ENCODE results near the gene NECAP2. TPM values are rescaled to one million over a fixed set of nuclear protein-coding genes. Genes with fewer than 3 reads are reported as not detected.
A peak's percentile ranks its signal among the peaks of the same experiment; 100 is the strongest.
"Not testable (repeated sequence)": the region's sequence is repeated elsewhere in the genome, so short reads cannot be mapped to it uniquely, and the experiment has no call there.

The NECAP2 gene
- total RNA-seq, 1 donor from 2014 or later, result 179 TPM

- DNase-seq (ENCODE audit: low read depth in 2 of 2), result no peak
These were observed 15.1 kb upstream of the NECAP2 start for GRCh38 chr1:16425125-16426025.

GRCh38 chr1:16430606-16431005 lies 9.9 kb upstream of the NECAP2 start:
- no peak for DNase-seq (ENCODE audit: low read depth in 2 of 2)

- peak in 1 of 2 donors; percentile 15 for DNase-seq (ENCODE audit: low read depth in 2 of 2)
These were observed 7.5 kb upstream of the NECAP2 start for GRCh38 chr1:16433030-16433429.

GRCh38 chr1:16434007-16434406 lies 6.5 kb upstream of the NECAP2 start:
- DNase-seq (ENCODE audit: low read depth in 2 of 2), result no peak

GRCh38 chr1:16434501-16434900 lies 6.0 kb upstream of the NECAP2 start:
- DNase-seq (ENCODE audit: low read depth in 2 of 2), result no peak

- no peak for DNase-seq (ENCODE audit: low read depth in 2 of 2)
These were observed 3.5 kb upstream of the NECAP2 start, which contains the start of gene SPATA21 for GRCh38 chr1:16436946-16437474. TSS of gene SPATA21 (minus strand) at chr1:16437424. CDS start at chr1:16431371, 6,053 bp downstream.

- no peak for DNase-seq (ENCODE audit: low read depth in 2 of 2)
These were observed 2.0 kb upstream of the NECAP2 start for GRCh38 chr1:16438516-16438915.

- no peak for DNase-seq (ENCODE audit: low read depth in 2 of 2)
These were observed 1.6 kb upstream of the NECAP2 start for GRCh38 chr1:16438924-16439323.

- peak in 1 of 2 donors; percentile 9 for DNase-seq (ENCODE audit: low read depth in 2 of 2)
These were observed 424 bp upstream of the NECAP2 start for GRCh38 chr1:16440131-16440469.

- peak; percentile 15 to 51 for DNase-seq (ENCODE audit: low read depth in 2 of 2)
These were observed 750 bp downstream of the NECAP2 start for GRCh38 chr1:16441282-16441665.

- DNase-seq (ENCODE audit: low read depth in 2 of 2), result no peak
These were observed 1.7 kb downstream of the NECAP2 start for GRCh38 chr1:16442265-16442664.

- no peak for DNase-seq (ENCODE audit: low read depth in 2 of 2)
These were observed 2.4 kb downstream of the NECAP2 start for GRCh38 chr1:16442941-16443340.

- peak in 1 of 2 donors; percentile 23 for DNase-seq (ENCODE audit: low read depth in 2 of 2)
These were observed 3.6 kb downstream of the NECAP2 start for GRCh38 chr1:16443975-16444770.

- DNase-seq (ENCODE audit: low read depth in 2 of 2), result no peak
These were observed 4.5 kb downstream of the NECAP2 start for GRCh38 chr1:16445052-16445451.

- DNase-seq (ENCODE audit: low read depth in 2 of 2), result no peak
These were observed 5.6 kb downstream of the NECAP2 start for GRCh38 chr1:16446116-16446515.

GRCh38 chr1:16447641-16448040 lies 7.1 kb downstream of the NECAP2 start:
- no peak for DNase-seq (ENCODE audit: low read depth in 2 of 2)

- DNase-seq (ENCODE audit: low read depth in 2 of 2), result no peak
These were observed 8.5 kb downstream of the NECAP2 start for GRCh38 chr1:16449065-16449464.

- no peak for DNase-seq (ENCODE audit: low read depth in 2 of 2)
These were observed 9.1 kb downstream of the NECAP2 start for GRCh38 chr1:16449666-16450065.

- no peak for DNase-seq (ENCODE audit: low read depth in 2 of 2)
These were observed 10.4 kb downstream of the NECAP2 start for GRCh38 chr1:16450863-16451481.

GRCh38 chr1:16451841-16452528 lies 11.5 kb downstream of the NECAP2 start:
- DNase-seq (ENCODE audit: low read depth in 2 of 2), result no peak

- DNase-seq (ENCODE audit: low read depth in 2 of 2), result not testable (repeated sequence)
These were observed 14.4 kb downstream of the NECAP2 start for GRCh38 chr1:16454909-16455308.
